KMS-11 (cell line): Measurements from ENCODE around the gene HORMAD2.

Experiments used
- H2AFZ ChIP-seq: fragments of 200-600 bp; sonication (generic); 2 replicates; pipeline ENCODE4 v1.6.1; 2016; ENCODE audit warnings: antibody characterized with exemption, mixed run types, low read depth
- H3K27ac ChIP-seq: fragments of 200-600 bp; sonication (generic); 2 replicates; pipeline ENCODE4 v1.6.1; 2016; ENCODE audit warnings: mild to moderate bottlenecking, mixed run types
- H3K27me3 ChIP-seq: fragments of 200-600 bp; sonication (generic); 2 replicates; pipeline ENCODE4 v1.6.1; 2017; ENCODE audit warnings: mild to moderate bottlenecking, low read depth, mixed run types, moderate library complexity; ENCODE audit not compliant: insufficient read depth
- H3K36me3 ChIP-seq: fragments of 200-600 bp; sonication (generic); 2 replicates; pipeline ENCODE4 v1.6.1; 2017; ENCODE audit warnings: mild to moderate bottlenecking, mixed run types; ENCODE audit not compliant: insufficient read depth
- H3K4me1 ChIP-seq: fragments of 200-600 bp; sonication (generic); 2 replicates; pipeline ENCODE4 v1.6.1; 2016; ENCODE audit warnings: mild to moderate bottlenecking, low read depth, mixed run types; ENCODE audit not compliant: poor library complexity, severe bottlenecking
- H3K4me2 ChIP-seq: fragments of 200-600 bp; sonication (generic); 2 replicates; pipeline ENCODE4 v1.7.0; 2016; ENCODE audit warnings: mild to moderate bottlenecking, mixed run types
- H3K4me3 ChIP-seq: fragments of 200-600 bp; sonication (generic); IDR thresholded peaks from 2 replicates; pipeline ENCODE4 v1.6.1; 2017; ENCODE audit warnings: low read depth, low read length, mixed read lengths; ENCODE audit not compliant: insufficient read depth
- H3K79me2 ChIP-seq: fragments of 200-600 bp; sonication (generic); 2 replicates; pipeline ENCODE4 v1.6.1; 2016; ENCODE audit warnings: low read depth, mixed run types; ENCODE audit not compliant: insufficient read depth
- H3K9ac ChIP-seq: fragments of 200-600 bp; sonication (generic); 2 replicates; pipeline ENCODE4 v1.6.1; 2016; ENCODE audit warnings: mild to moderate bottlenecking, mixed run types
- H4K20me1 ChIP-seq: fragments of 200-600 bp; sonication (generic); 2 replicates; pipeline ENCODE4 v1.6.1; 2016; ENCODE audit warnings: mild to moderate bottlenecking, mixed run types; ENCODE audit not compliant: insufficient read depth
- TF ChIP-seq, protein P1 (sequence below): fragments of 200-600 bp; sonication (generic); conservative IDR thresholded peaks from 2 replicates; pipeline ENCODE4 v1.6.1; 2017; ENCODE audit warnings: low read depth, mild to moderate bottlenecking, antibody characterized with exemption, low read length, moderate library complexity, mixed read lengths

Gene HORMAD2

DNA sequence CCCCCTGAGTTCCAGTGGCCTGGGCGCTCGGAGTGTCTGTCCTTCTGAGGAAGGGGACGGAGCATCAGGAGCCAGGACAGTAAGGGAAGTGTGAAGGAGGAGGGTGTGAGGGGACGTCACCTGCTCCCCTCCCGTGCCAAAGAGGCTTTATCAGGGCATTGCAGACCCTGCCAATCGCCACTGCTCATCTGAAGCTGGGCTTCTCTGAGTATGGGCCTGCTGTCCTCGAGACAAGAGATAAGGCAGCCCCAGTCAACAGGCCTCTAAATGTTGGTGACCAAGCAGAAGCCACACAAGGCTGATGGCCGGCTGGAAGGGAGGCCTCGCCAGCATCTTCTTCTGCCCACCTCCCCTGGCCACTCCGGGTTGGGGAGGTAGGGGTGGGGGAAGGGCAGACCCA lies 136.4 kb downstream of the HORMAD2 start:
- Histone ChIP-seq H3K4me1 (peaks cover 15% of the 10 kb centered on the region), H2AFZ (no peak overlapping the region), H3K9ac (no peak overlapping the region)

DNA sequence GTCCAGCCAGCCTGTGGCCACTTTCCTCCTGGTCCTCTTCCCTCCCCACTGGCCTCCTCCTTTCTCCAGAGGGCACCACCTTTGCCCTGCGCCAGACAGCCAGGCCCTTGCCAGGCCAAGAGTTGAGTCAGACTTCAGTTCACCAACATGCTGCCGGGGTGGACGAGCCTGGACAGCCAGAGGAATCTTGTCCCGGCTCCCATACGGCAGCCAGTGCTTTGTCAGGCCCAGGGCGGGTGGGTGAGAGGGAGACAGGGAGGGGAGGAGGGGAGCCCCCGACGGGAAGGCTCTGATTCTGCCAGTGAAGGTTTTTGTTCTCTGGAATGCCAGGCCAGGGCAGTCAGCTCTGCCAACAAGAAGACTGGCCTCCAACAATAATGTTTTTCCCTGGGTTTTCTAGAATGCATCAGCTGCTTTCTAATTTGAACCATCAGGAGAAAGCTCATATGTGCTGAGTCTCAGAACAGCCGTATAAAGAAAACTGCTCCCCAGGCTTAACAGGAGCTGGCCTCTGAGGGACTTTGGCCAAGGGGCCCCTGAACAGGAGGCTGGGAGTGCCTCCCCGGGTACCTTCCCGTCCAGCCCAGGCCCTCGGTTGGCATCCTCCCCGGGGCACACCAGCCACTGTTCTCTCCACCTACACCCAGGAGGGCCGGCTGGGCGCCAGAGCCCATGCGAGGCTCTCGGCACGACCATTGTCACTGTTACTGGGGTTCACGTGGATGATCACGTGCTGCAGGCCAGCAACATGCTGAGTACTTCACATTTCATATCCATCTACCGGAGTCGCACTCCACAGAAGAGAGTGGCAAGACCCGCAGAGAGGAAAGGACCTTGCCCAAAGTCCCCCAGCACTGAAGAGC lies 137.7 kb downstream of the HORMAD2 start:
- peaks cover 17% of the 10 kb centered on the region for H3K4me1 ChIP-seq
- no peak overlapping the region for H3K4me3 ChIP-seq
- no peak overlapping the region for H3K4me2 ChIP-seq
- no peak overlapping the region for H3K9ac ChIP-seq
- H4K20me1 ChIP-seq: no peaks in the 10 kb centered on the region
- H3K27ac ChIP-seq: no peak overlapping the region
- no peaks in the 10 kb centered on the region for H3K36me3 ChIP-seq
- peaks cover 22% of the 10 kb centered on the region; the same call in 1 of the 2 replicates for H3K27me3 ChIP-seq
- H3K79me2 ChIP-seq: no peaks in the 10 kb centered on the region
- TF ChIP-seq, protein P1, sequence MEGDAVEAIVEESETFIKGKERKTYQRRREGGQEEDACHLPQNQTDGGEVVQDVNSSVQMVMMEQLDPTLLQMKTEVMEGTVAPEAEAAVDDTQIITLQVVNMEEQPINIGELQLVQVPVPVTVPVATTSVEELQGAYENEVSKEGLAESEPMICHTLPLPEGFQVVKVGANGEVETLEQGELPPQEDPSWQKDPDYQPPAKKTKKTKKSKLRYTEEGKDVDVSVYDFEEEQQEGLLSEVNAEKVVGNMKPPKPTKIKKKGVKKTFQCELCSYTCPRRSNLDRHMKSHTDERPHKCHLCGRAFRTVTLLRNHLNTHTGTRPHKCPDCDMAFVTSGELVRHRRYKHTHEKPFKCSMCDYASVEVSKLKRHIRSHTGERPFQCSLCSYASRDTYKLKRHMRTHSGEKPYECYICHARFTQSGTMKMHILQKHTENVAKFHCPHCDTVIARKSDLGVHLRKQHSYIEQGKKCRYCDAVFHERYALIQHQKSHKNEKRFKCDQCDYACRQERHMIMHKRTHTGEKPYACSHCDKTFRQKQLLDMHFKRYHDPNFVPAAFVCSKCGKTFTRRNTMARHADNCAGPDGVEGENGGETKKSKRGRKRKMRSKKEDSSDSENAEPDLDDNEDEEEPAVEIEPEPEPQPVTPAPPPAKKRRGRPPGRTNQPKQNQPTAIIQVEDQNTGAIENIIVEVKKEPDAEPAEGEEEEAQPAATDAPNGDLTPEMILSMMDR: no peak
- H2AFZ ChIP-seq: no peak overlapping the region

More for the DNA sequence above, 136.4 kb downstream of the HORMAD2 start:
- Histone ChIP-seq H3K4me2 (no peak overlapping the region), H3K27me3 (peaks cover 16% of the 10 kb centered on the region; the same call in 1 of the 2 replicates), H4K20me1 (no peaks in the 10 kb centered on the region), H3K27ac (no peak overlapping the region), H3K79me2 (no peaks in the 10 kb centered on the region), H3K4me3 (no peak overlapping the region), H3K36me3 (no peaks in the 10 kb centered on the region)
- TF ChIP-seq, protein P1: no peak

DNA sequence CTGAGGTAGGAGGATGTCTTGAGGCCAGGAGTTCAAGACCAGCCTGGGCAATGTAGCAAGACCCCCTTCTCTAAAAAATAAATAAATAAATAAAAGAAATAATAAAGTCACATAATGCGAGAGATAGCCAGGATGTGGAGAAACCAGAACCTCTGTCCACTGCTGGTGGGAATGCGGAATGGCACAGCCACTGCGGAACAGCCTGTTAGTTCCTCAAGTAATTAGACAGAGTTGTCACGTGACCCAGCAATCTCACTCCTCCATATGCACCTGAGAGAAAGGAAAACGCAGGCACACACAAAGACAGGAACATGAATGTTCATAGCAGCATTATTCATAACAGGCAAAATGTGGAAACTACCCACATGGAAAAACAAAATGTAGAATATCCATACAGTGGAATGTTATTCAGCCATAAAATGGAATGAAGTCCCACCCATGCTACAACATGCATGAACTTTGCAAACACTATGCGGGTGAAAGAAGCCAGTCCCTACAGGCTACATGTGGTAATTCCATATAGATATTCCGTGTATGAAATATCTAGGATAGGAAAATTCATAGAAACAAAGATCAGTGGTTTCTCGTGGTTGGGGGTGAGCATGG lies 138.9 kb downstream of the HORMAD2 start:
- no peak overlapping the region for H3K4me3 ChIP-seq
- H3K9ac ChIP-seq: no peak overlapping the region
- H2AFZ ChIP-seq: no peak overlapping the region
- no peaks in the 10 kb centered on the region for H3K36me3 ChIP-seq
- H3K4me1 ChIP-seq: peaks cover 17% of the 10 kb centered on the region
- no peak overlapping the region for H3K4me2 ChIP-seq
- TF ChIP-seq, protein P1: no peak
- peaks cover 22% of the 10 kb centered on the region; the same call in 1 of the 2 replicates for H3K27me3 ChIP-seq
- H3K79me2 ChIP-seq: no peaks in the 10 kb centered on the region
- H3K27ac ChIP-seq: no peak overlapping the region
- H4K20me1 ChIP-seq: no peaks in the 10 kb centered on the region

DNA sequence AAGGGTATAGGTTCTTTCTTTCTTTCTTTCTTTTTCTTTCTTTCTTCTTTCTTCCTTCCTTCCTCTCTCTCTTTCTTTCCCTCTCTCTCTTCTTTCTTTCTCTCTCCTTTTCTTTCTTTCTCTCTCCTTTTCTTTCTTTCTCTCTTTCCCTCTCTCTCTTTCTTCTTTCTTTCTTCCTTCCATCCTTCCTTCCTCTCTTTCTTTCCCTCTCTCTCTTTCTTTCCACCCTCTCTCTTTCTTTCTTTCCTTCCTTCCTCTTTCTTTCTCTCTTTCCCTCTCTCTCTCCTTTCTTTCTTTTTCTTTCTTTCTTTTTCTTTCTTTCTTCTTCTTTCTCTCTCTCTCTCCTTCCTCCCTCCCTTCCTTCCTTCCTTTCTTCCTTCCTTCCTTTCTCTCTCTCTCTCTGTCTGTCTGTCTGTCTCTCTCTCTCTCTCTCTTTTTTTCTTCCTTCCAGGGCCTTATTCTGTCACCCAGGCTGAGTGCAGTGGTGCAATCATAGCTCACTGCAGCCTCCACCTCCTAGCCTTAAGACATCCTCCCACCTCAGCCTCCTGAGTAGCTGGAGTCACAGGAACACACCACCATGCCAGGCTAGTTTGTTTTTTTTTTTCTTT lies 139.5 kb downstream of the HORMAD2 start:
- Histone ChIP-seq H3K36me3 (no peaks in the 10 kb centered on the region), H3K9ac (no peak overlapping the region), H3K27me3 (peaks cover 22% of the 10 kb centered on the region; the same call in 1 of the 2 replicates), H3K4me1 (peaks cover 23% of the 10 kb centered on the region), H3K4me3 (no peak overlapping the region), H2AFZ (no peak overlapping the region), H3K4me2 (no peak overlapping the region), H3K27ac (no peak overlapping the region), H3K79me2 (no peaks in the 10 kb centered on the region), H4K20me1 (no peaks in the 10 kb centered on the region)
- TF ChIP-seq, protein P1: no peak
